Activated CD4-positive, CD25-positive, alpha-beta regulatory T cell treated with anti-CD3 and anti-CD28 coated beads, Interleukin-2, amount 50 U/mL, for 72 hours (primary cell): Measurements from ENCODE around the gene HNMT.

ENCODE experiments used
- DNase-seq: peaks from one replicate; pipeline ENCODE4 v3.0.0; 2021

The HNMT gene

DNA sequence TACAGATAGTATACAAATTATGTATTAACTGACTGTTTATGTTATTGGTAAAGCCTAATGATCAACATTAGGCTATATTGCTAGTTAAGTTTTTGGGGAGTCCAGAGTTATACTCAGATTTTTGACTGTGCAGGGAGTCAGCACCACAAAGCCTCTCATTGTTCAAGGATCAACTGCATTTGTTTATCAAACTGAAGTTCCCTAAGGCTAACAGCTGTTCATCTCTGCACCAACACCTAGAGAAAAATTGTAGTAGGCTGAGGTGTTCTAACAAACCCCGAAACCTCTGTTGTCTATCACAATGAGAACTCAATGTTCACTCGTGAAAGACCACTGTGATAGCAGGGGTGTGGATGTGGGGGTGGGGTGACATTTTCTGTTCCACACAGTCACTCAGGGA lies 97.7 kb downstream of the HNMT start:
- DNase-seq, result no peak

DNA sequence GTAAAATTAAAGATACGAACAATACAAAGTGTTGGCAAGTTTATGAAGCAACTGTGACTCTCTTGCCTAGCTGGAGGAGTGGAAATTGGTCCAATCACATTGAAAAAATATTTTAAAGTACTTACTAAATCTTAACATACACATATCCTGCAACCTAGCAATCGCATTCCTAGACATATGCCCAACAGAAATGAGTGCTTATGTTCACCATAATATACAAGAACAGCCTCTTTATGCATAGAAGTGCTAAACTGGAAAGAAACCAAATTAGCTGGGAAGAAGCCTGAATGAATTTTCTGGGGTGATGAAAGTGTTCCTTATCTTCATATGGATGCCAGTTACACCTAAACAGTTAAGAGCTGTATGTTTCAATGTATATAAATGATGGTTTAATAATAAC lies 98.9 kb downstream of the HNMT start:
- DNase-seq, result no peak
